NK-92 (cell line): ENCODE results near the gene PIP5K1B.
"Not testable (repeated sequence)": the region's sequence is repeated elsewhere in the genome, so short reads cannot be mapped to it uniquely, and the experiment has no call there.

Experiments
- DNase-seq: peaks from one replicate; lab custom pipeline; 2025; ENCODE audit not compliant: unreplicated experiment; lab: John Stamatoyannopoulos, UW

The PIP5K1B gene

GRCh38 chr9:68704814-68705530 lies at the start of gene PIP5K1B:
TSS of gene PIP5K1B (plus strand) at chr9:68705240. CDS start at chr9:68822615, 117,375 bp downstream.
- no peak for DNase-seq

- no peak for DNase-seq
These were observed 41.0 kb upstream of the PIP5K1B start for GRCh38 chr9:68664036-68664435.

- DNase-seq: no peak
These were observed 36.9 kb upstream of the PIP5K1B start for GRCh38 chr9:68668127-68668526.

- no peak for DNase-seq
These were observed 35.8 kb upstream of the PIP5K1B start for GRCh38 chr9:68669218-68669617.

- DNase-seq: no peak
These were observed 32.8 kb upstream of the PIP5K1B start for GRCh38 chr9:68672215-68672614.

- DNase-seq: no peak
These were observed 32.4 kb upstream of the PIP5K1B start for GRCh38 chr9:68672625-68673024.

- DNase-seq: no peak
These were observed 26.6 kb upstream of the PIP5K1B start for GRCh38 chr9:68678430-68678829.

GRCh38 chr9:68683433-68683832 lies 21.6 kb upstream of the PIP5K1B start:
- no peak for DNase-seq

- no peak for DNase-seq
These were observed 19.8 kb upstream of the PIP5K1B start for GRCh38 chr9:68685213-68685612.

GRCh38 chr9:68685770-68686169 lies 19.3 kb upstream of the PIP5K1B start:
- no peak for DNase-seq

- no peak for DNase-seq
These were observed 15.0 kb upstream of the PIP5K1B start for GRCh38 chr9:68690088-68690487.

- no peak for DNase-seq
These were observed 12.5 kb upstream of the PIP5K1B start for GRCh38 chr9:68692519-68692918.

GRCh38 chr9:68694125-68694524 lies 10.9 kb upstream of the PIP5K1B start:
- no peak for DNase-seq

- DNase-seq: no peak
These were observed 7.2 kb upstream of the PIP5K1B start for GRCh38 chr9:68697851-68698250.

- DNase-seq: no peak
These were observed 6.0 kb upstream of the PIP5K1B start for GRCh38 chr9:68698943-68699509.

GRCh38 chr9:68699625-68700024 lies 5.4 kb upstream of the PIP5K1B start:
- not testable (repeated sequence) for DNase-seq

- DNase-seq: no peak
These were observed 2.5 kb upstream of the PIP5K1B start for GRCh38 chr9:68702493-68702892.

- no peak for DNase-seq
These were observed 1.4 kb upstream of the PIP5K1B start for GRCh38 chr9:68703672-68704071.

GRCh38 chr9:68704498-68704813 lies 584 bp upstream of the PIP5K1B start:
- no peak for DNase-seq

GRCh38 chr9:68705531-68706362 lies 707 bp downstream of the PIP5K1B start:
- no peak for DNase-seq

GRCh38 chr9:68706363-68707201 lies 1.5 kb downstream of the PIP5K1B start:
- DNase-seq: no peak
